NK-92 treated with Interleukin-12 subunit alpha and Interleukin-12 subunit beta, amount 100 ng/mL, for 24 hours (cell line): Measurements from ENCODE around the gene GTSE1.

Experiments
- DNase-seq: peaks from one replicate; lab custom pipeline; 2025; lab: John Stamatoyannopoulos, UW

The GTSE1 gene

DNA sequence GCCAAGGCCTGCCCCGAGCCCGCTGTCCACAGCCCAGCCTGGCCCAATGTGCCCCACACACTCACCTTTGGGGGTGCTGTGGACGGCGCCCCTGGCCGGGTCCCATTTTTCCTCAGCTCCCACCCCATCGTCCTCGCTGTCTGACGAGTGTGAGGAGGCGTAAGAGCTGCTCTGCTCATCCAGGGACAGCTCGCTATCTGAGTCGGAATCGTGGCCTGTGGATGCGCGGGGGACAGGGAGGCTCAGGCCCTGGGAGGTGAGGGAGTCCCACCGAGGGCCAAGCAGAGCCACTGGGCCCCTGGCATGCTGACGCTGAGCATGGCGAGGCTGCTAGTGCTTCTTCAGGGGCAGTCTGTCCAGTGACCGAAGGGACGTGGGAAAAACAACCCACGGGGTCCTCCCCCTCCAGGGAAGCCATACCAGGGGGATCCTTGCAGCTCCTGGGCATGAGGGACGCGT lies 68.5 kb downstream of the GTSE1 start:
- no peak for DNase-seq

DNA sequence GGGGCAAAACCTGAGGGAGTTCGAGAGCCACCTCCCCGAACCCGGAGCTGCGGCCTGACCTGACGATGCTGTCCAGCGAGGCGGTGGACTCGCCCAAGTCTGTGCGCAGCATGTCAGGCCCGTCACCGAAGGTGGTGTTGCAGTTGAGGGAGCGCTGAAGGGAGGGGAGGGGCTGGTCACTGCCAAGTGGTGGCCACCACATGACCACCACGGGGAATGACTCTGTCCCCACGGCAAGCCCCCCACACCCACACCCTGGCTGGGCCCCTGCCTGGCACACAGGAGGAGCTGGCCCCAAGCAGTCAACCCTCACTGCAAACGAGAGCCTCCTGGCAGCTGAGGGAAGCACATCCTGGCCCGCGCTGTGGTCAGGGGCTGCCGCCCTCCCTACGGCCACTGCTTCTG lies 69.7 kb downstream of the GTSE1 start:
- DNase-seq, result no peak

DNA sequence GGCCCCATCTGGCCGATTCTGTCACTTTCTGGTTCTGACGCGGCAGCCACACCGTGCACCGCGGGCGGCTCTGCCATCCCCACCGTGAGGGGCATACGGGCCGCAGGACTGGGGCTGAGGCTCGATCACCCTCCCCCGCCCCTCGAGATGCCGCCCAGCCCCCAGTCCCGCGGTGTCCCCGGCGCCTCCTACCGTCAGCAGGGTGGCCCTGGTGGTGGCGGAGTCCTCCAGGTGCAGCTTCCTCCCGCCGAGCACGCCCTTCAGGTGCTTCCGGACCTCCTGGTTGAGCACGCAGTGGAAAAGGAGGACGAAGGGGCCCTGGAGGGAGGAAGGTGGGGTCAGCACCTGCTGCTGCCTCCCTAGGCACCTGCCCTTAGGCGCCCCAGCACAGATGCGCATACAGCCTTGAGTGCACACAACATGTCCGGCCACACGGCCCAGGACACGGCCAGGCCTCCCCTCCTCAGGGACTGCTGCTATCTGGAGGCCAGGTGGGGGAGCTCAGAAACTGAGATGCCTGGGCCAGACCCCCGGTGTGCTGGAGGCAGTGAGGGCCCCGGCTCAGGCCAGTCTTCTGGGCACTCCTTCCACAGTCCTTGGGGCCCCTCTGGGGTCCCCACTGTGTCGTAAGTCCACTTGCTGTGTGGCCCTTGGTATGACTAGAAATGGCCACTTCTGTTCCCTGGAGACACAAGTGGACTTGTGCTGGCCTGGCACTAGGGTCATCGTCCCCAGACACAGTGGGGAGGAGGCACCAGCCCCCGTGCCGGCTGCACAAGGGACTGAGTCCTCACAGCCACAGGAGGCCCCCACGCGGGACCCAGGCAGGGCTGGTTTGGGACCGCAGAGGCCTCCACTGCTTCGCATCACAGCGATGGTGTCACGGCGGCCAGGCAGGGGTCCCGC lies 70.4 kb downstream of the GTSE1 start:
- DNase-seq, result no peak

DNA sequence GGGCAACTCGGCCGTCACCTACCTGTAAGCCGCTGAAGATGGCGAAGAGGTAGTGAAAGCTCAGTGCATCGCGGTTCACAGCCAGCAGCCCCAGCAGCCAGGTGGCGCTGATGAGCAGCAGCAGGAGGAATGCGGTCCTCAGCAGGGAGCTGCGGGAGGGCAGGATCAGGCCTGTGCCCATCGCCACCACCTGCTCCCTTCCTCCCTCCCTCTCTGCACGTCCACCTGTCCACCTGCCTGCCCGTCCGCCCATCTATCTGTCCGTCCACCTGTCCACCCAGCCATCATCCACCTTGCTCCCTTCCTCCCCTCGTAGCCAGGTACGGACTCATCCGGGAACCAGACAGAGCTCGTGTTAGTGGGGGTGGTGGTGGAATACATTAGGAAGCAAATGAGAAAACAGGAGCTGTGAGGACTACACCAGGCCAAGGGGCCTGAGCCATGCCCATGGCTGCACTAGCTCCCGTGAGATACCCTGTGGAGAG lies 71.1 kb downstream of the GTSE1 start:
- no peak for DNase-seq

DNA sequence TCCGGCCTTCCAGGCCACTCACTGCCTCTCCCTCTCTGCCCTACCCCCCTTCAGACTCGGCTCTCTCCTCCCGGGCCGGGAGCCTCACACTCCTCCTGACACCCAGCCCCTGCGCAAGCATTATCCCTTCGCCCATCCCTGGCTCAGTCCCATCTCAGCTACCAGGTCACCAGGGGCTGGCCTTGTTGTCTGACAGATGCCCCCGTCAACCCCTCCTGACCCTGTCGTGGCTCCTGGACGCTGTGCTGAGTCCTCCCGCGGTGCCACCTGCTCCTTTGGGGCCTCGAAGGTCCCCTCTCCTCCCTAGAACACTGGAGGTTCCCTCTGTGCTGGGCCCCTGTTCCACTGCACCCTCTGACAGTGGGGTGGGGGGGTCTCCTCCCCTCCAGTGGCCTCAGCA lies 71.8 kb downstream of the GTSE1 start:
- DNase-seq, result no peak

DNA sequence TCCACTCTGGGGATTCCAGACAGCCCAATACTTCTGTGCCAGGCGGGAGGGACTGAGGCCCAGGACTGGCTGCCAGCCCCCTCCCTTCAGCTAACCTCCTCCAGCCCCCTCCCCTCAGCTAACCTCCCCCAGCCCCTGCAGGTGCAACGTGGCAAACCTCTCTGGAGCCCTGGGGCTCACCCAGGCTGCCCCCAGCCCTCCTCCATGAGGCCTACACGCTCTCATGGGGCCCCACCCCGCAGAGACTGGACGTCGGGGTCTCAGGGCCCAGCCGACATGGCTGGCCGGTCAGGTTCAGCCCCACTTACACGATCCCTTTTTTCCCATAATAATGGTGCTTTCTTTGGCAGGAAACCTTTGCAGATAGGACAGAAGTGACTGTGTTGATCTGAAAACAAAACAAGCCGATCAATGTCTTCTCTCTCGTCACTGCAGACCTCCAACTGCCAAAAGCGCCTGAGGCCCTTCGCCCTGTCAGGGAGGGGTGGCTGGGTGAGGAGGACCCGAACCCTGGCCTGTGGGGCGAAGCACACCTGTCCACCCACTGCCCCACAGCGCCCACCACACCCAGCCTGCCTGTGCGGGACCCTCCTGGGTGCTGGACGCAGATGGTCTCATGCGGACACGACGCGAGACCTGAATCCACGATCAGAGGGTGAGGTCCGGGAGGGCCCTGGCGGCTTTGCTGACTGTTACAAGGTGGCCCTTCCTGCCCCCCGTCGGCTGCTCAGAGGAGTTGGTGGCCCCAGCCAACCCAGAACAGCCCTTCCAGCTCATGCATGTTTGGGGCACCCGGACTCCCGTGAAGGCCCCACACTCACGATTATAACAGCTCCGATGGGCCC lies 72.4 kb downstream of the GTSE1 start:
- DNase-seq, result no peak

DNA sequence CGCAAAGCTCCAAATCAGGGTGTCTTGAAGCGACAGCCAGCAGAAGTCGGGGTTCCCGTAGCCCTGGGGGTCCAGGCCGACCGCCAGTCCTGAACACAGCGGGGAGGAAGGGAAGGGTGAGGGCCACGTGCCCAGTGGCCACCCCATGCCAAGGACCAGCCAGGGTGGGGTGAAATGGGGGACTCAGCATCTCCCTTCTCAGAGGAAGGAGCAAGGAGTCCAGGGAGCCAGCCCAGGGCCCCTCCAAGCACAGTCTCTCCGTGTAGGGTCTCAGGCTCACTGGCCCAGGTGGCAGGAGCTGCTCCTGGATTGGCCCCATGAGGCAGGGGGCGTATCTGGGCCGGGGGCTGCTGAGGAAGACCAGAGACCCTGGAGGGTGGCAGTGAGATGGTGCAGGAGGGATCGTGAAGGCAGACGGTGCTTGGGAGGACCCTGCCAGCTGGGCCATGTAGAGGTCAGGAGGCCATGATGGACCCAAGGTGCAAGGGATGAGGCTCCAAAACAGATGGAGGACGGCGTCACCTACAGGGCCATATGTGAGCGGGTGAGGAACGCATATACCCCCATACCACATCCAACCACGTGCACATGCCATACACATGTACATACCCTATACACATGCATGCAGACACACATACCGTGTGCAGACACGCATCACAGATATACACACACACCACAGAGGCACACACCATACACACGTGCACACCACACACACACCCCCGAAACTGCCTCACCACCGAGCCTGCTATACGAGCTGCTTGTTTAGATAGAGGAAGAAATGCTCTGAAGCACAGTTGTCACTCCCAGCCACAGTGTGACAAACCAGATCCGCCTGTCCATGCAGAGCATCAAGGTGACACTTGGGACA lies 73.3 kb downstream of the GTSE1 start:
- no peak for DNase-seq

DNA sequence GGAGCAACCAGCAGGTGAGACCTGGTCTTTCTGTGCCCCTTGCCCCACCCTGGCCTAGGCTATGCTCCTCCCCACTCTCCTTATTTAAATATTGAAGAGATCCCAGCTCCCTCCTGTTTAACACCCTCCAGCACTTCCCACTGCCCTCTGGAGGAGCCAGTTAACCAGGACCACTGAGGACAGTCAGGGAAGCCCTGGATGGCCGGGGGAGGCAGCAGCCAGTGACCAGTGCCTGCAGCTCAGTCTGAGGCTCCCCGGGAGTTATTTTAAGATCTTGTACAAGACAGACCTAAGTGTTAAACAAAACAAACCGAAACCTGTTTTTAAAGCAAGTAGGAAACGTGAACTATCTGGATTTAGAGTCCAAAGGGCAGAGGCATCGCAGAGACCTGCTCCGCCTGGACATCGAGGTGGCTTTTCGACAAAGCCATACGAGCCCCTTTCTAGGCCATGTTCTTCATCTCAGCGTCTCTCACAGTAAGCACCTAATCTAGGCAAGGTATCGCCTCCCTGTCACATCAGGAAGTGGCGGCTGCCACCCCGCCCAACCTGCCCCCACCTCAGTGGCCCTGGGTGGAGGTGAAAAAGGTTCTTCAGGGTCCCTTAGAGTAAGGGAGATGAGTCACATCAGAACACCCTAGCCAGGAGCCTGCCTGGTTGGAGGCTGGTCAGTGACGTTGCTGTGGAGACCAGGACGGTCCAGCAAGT lies 74.1 kb downstream of the GTSE1 start:
- DNase-seq, result peak; percentile 57

DNA sequence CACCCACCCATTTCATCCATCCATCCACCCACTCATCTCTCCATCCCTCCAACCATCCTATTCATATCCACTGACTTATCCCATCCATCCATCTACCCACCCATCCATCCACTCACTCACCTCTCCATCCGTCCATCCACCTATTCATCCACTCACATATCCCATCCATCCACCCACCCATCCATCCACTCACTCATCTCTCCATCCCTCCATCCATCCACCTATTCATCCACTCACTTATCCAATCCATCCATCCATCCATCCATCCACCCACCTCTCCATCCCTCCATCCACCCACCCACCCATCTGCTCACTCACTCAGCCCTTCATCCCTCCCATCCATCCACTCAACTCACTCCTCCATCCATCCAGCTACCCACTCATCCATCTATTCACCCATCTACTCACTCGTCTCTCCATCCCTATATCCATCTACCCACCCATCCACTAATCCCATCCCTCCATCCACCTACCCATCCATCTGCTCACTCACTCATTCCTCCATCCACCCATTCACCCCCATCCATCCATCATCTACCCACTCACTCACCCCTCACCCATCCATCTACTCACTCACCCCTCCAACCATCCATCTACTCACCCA lies 75.1 kb downstream of the GTSE1 start:
- no peak for DNase-seq

DNA sequence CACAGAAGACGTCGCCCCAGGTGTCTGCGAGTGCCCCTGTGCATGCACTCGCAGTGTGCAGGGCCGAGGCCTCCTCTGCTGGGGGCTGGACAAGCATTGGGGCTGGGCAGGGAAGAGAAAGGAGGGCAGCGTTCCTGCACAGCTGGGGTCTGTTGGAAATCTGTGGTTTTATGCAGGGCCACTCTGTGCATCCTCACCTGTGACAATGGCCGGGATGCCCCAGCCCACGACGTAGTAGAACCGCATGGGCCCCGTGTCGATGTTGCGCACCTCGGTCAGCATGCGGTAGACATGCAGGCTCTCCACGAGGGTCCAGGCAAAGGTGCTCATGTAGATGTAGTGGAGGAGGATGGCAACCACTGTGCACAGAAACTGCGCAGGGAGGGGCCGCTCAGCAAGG lies 76.0 kb downstream of the GTSE1 start:
- DNase-seq, result no peak

DNA sequence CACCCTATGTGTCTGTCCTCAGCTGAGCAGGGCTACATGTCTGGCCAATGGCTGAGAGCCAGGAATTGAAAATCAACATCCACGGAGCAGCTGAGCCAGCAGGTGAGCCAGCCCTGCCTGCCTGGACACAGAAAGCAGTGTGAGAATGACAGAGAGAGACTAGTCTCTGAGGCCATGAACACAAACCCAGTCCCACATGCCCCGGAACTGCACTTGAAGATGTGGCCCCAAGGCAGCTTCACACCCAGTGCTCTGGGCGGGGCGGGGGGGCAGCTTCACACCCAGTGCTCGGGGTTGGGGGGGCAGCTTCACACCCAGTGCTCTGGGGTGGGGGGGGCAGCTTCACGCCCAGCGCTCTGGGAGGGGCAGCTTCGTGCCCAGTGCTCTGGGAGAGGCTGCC lies 76.5 kb downstream of the GTSE1 start:
- no peak for DNase-seq

DNA sequence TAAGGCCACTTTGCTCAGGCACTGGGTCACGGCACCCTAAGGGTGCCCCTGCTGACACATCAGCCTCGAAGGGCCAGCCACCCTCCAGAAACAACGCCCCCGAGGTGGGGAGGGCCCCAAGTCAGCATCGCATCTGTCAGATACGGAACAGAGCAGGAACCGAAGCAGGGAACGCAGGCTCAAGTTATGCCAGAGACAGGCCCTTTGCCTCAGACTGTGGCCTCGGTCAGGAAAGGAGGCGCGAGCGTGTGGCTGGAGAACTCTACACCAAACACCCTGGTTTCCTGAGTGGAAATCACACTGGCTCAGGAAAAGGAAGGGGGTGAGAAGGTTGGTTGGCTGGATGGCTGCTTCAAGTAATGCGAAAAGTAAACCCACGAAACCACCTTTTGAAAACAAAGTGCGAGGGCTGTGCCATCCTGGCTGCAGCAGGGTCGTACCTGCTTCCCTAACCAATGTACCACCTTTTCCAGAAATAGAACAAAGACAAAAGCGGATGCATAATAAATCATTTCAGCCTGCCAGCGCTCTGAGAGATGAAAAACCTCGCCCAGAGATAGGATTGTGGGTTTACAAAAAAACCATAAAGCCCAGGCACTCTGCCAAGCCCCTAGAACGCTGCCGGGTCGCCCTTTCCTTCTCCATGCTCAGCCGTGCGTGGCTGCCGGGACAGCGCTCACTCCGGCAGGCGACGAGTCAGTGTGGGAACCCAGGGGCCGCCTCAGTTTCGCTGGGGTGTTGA lies 77.4 kb downstream of the GTSE1 start:
- DNase-seq, result no peak

DNA sequence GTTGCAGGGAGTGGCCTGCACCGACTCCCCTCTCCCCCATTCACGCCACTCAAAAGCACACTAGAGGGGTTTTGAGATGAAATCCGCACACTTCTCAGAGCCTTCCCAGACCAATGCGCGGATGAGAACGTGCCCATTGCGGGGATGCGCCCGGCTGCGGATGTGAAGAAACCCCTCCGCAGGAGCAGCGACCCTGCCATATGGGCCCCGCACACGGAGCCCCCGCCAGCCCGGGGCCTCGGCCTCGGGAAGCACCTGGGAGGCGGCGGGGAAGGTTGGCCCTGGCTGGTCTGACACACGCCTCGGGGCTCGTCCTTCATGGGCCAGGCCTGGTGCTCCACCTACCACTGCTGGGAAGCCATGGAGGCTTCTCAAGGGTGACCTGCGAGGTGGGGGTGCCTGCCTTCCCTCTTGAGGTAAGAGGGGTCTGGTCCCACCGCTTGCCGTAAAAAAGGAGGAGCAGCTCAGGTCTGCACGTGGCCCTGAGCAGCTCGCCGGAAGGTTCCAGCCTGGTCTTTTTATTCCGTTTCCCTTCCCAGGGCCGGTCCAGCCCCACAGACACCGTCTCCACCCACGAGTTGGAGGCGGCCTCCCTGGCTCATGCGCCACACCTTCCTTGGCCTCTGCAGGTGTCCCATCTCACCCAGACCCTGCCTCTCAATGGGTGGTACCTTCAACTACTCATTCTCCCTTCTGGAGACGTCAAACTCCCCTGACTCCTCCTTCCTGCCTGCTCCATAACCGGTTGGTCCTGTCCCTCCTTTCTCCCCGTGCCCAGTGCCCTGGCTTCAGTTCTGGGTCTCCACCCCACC lies 78.2 kb downstream of the GTSE1 start:
- DNase-seq, result no peak

DNA sequence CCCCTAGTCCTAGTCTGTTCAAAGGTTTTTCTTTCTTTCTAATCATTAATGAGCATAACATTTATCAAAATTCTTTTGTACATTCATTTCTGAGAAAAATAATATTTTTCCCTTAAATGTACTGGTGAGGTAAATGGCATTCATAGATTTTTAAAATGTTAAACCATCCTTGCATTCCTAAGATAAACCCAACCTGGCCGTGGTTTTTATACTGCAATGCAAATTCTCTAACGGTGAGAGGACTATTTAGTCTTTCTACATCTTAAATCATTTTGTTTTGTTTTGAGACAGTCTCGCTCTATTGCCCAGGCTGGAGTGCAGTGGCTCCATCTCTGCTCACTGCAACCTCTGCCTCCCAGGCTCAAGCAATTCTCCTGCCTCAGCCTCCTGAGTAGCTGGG lies 79.4 kb downstream of the GTSE1 start:
- DNase-seq, result no peak

DNA sequence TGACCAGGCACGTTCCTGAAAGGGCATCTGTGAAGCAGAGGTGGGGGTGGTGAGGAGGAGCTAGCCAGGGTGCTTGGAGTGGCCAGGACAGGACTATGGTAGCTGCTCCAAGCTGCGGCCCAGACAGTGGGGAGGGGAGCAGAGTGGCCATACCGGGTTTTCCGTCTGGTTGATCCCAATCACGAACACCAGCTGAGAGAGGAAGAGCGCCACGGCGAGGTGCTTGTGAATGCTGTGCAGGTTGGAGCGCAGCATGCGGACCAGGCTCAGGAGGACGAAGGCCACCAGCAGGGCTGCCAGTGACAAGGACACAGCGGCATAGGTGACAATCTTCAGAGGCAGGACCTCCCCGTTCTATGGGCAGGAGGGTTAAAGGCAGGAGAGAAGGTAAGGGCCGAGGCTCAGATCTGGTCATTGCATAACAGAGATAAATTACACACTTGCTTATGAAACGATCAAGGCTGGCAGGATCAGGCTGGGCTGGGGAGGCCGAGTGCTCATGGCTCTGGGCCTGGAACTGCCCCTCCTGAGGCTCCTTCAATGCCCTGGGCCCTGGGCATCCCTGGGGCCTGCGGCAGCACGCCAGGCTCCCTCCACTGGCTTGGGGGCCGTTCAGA lies 80.3 kb downstream of the GTSE1 start:
- DNase-seq, result no peak

DNA sequence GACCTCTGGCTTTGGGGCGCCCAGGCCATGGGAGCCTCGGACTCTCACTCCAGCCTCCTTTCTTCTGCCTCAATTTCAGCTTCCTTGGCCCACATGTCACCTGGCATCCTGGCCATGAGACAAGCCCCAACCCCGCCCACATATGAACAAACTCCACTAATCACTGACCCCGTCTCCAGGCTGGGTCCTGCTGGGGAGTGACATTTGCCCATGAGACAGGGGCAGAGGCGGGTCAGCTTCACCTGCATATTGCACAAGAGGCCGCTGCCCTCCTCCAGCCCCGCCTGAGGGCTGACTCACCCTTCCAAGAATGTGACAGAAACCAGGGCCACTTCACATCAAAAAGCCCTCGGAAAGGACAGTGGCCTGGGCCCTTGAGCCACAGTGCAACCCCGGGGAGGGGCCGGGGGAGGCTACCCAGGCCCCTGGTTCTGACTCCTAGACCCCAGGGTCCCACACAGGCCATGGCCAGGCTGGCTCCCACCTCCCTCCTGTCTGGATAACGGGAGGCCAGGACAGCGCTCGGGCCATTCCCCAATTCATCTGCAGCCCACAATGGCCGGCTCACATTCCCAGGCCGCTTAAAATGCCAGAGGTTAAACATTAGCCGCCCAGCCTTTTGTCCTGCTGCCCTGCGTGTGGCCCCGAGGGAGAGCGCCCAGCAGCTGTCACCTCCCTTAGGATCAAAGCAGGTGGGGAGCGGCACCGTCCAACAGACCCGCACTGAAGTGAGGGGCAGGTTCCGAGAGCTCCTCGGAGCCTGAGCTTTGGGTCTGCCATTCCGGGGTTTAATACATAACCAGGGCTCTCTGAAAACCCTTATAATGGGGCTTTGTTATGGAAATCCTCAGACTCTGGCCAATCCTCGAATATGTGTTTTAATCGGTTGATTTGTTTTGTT lies 81.1 kb downstream of the GTSE1 start:
- no peak for DNase-seq

DNA sequence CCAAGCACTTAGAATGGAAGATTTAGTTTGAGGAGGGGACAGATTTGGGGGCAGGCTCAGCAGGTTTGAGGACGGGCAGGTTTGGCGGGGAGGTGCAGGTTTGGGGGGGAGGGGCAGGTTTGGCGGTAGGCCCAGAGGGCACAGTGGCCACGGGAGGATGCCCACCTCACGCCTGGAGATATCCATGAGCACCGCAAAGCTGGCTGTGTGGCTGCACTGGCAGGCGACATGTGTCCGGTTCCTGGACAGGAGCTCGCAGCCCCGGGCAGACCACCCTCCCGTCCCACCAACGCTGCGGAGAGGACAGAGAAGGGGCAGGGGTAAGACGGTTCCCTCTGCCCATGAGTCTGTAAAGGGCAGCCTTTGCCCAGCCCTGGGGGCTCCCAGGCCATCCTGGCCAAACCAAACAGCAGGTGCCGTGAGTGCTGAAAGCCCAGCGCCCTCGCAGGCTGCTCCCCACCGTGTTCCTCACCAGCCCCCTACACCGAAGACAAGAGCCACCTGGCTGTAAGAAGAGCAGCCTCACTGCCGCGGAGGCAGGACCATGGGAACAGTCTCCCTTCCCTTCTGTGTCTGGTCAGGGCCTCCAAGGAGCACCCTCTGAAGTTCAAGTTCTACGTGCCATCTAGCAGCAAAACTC lies 81.9 kb downstream of the GTSE1 start:
- no peak for DNase-seq
